Gastroesophageal sphincter (tissue), 4 donors: ENCODE data around the gene PXMP2. TPM values are rescaled to one million over a fixed set of nuclear protein-coding genes. Genes with fewer than 3 reads are reported as not detected.
A peak's percentile ranks its signal among the peaks of the same experiment; 100 is the strongest.

Source experiments
- ATAC-seq: fragments of 150-250 bp; one replicate; pipeline ENCODE4 v1.9.1; 2016; ENCODE audit warnings: mild to moderate bottlenecking, moderate library complexity
- H3K27ac ChIP-seq, 4 donors: fragments of 200-600 bp; sonication (generic) in 3 of 4; 1 replicate in 3 of 4; 2 replicates in 1 of 4; pipeline ENCODE4 v1.5.1; 2016 to 2019
- H3K27me3 ChIP-seq: fragments of 200-600 bp; sonication (generic); one replicate; pipeline ENCODE4 v1.5.1; 2019
- H3K36me3 ChIP-seq, 2 donors: fragments of 200-600 bp; sonication (generic); one replicate each; pipeline ENCODE4 v1.5.1; 2019; ENCODE audit warnings: control low read depth in 1 of 2
- H3K4me1 ChIP-seq, 3 donors: fragments of 200-600 bp; sonication (generic); 1 replicate in 2 of 3; 2 replicates in 1 of 3; pipeline ENCODE4 v1.5.1; 2016 to 2019; ENCODE audit warnings: control low read depth in 2 of 3
- H3K4me3 ChIP-seq, 2 donors: fragments of 200-600 bp; sonication (generic); one replicate each; pipeline ENCODE4 v1.5.1; 2019; ENCODE audit warnings: mild to moderate bottlenecking in 1 of 2, moderate library complexity in 1 of 2
- H3K9me3 ChIP-seq, 3 donors: fragments of 200-600 bp; sonication (generic); one replicate each; pipeline ENCODE4 v1.5.1; 2017 to 2019; ENCODE audit warnings: control low read depth in 2 of 3
- EP300 ChIP-seq: sonication (generic); formaldehyde crosslinking; IDR thresholded peaks from one replicate; pipeline ENCODE4 v1.6.1; 2017; ENCODE audit warnings: antibody characterized with exemption, mild to moderate bottlenecking
- POLR2A ChIP-seq, 2 donors: fragments of 450-650 bp; IDR thresholded peaks; one replicate each; pipeline ENCODE4 v1.6.1; 2017; ENCODE audit warnings: antibody characterized with exemption in 2 of 2, mild to moderate bottlenecking in 2 of 2, moderate library complexity in 1 of 2
- POLR2AphosphoS5 ChIP-seq: sonication (generic); formaldehyde crosslinking; IDR thresholded peaks from one replicate; pipeline ENCODE4 v1.6.1; 2017; ENCODE audit warnings: antibody characterized with exemption
- WGBS, 2 donors: methylation state at CpG; one replicate each; pipeline ENCODE4 v1.1.5; 2018; ENCODE audit warnings: low coverage in 1 of 2; 5-methylcytosine and 5-hydroxymethylcytosine counted together
- total RNA-seq, 4 donors: library from RNA; depleted of rRNA; stranded (reverse); fragments of >200 nt; gene quantifications; one replicate each; pipeline ENCODE4 v1.1.0, GENCODE V29; 2016
- TF ChIP-seq, protein P1 (sequence below), 4 experiments: fragments of 200-600 bp in 2 of 4; fragments of 450-650 bp in 2 of 4; sonication (generic) in 1 of 4; IDR thresholded peaks; one replicate each; pipeline ENCODE4 v1.5.1; 2017 to 2019; ENCODE audit warnings: antibody characterized with exemption in 4 of 4, mild to moderate bottlenecking in 2 of 4, moderate library complexity in 2 of 4

PXMP2 gene
- total RNA-seq, 4 donors from 2014 or later, result 31.9 to 68.8 (median 55.4) TPM

DNA sequence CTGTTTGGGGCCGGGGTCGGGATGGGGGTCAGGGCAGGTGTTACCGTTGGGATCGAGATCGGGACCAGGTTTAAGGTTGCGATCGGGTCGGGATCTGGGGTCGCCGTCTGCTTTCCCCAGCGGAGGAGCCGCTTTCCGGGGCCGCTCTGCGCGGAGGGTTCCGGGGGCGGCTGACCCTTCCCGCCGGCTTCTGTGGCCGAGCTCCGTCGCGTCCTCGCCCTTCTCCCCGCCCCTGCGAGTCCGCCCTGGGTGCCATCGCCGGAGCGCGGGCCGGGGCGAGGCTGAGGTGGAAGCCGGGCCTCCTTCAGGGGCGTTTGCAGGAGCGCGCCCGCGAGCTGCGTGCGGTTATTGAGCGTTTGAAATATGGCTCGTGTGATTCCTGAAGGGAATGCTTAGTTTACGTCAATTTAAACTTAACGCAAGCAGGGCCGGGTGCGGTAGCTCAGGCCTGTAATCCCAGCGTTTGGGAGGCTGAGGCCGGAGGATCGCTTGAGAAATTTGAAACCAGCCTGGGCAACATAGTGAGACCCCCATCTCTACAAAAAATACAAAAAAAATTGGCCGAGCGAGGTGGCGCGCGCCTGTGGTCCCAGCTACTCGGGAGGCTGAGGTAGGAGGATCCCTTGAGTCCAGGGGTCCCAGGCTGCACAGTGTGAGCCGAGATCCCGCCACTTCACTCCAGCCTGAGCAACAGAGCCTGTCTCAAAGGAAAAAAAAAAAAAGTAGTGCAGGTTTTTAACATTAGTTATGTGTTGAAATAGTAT is 23.9 kb downstream of the PXMP2 start:
- peaks cover 0 to 26% of the 10 kb centered on the region in 2 donors for H3K36me3 ChIP-seq
- TF ChIP-seq, protein P1, sequence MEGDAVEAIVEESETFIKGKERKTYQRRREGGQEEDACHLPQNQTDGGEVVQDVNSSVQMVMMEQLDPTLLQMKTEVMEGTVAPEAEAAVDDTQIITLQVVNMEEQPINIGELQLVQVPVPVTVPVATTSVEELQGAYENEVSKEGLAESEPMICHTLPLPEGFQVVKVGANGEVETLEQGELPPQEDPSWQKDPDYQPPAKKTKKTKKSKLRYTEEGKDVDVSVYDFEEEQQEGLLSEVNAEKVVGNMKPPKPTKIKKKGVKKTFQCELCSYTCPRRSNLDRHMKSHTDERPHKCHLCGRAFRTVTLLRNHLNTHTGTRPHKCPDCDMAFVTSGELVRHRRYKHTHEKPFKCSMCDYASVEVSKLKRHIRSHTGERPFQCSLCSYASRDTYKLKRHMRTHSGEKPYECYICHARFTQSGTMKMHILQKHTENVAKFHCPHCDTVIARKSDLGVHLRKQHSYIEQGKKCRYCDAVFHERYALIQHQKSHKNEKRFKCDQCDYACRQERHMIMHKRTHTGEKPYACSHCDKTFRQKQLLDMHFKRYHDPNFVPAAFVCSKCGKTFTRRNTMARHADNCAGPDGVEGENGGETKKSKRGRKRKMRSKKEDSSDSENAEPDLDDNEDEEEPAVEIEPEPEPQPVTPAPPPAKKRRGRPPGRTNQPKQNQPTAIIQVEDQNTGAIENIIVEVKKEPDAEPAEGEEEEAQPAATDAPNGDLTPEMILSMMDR (IDR thresholded peaks at IDR 0.05), result no peak
- TF ChIP-seq POLR2AphosphoS5, result no peak
- TF ChIP-seq EP300, result no peak
- TF ChIP-seq POLR2A (IDR thresholded peaks at IDR 0.05), result no peak
- no peaks in the 10 kb centered on the region for H3K27me3 ChIP-seq
- peaks cover 0 to 36% (median 10%) of the 10 kb centered on the region in 3 donors for H3K4me1 ChIP-seq
- WGBS, 2 donors, result 35 to 53% methylated on average over 9 to 10 of the region's 59 CpGs
- no peaks in the 10 kb centered on the region for H3K9me3 ChIP-seq
- peak overlapping the region; percentile 88 to 90 for H3K4me3 ChIP-seq
- ATAC-seq, result peak; percentile 20
- peak overlapping the region in 3 of 4 donors; percentile 78 to 89 (median 85) for H3K27ac ChIP-seq

DNA sequence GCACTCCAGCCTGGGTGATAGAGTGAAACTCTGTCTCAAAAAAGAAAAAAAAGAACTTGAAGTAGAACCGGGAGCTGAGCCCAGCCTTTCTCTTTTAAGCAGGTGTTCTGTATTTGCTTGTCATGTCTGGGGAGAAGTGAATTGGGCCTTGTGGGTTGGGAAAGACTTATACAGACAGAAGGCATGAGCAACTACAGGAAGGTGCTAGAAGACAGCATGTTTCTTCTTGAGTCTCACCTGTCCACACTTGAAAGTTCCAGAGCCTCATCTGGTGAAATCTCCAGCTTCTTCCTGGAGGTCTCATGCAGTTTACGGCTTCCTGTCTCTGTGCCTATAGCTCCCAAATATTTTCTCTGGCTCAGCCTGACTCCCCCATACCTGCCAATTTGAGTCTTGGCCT is 25.7 kb downstream of the PXMP2 start:
- H3K36me3 ChIP-seq, result peaks cover 0 to 39% of the 10 kb centered on the region in 2 donors
- 72 to 85% methylated on average over 2 of the region's 2 CpGs for WGBS, 2 donors
- no peak for ATAC-seq
- H3K4me1 ChIP-seq, result peaks cover 0 to 36% (median 10%) of the 10 kb centered on the region in 3 donors
- no peaks in the 10 kb centered on the region for H3K9me3 ChIP-seq
- no peak overlapping the region for H3K27ac ChIP-seq
- H3K27me3 ChIP-seq, result no peaks in the 10 kb centered on the region
- TF ChIP-seq, protein P1 (IDR thresholded peaks at IDR 0.05), result no peak
- TF ChIP-seq POLR2A (IDR thresholded peaks at IDR 0.05) (no peak), EP300 (no peak), POLR2AphosphoS5 (no peak)
- H3K4me3 ChIP-seq, result no peak overlapping the region

DNA sequence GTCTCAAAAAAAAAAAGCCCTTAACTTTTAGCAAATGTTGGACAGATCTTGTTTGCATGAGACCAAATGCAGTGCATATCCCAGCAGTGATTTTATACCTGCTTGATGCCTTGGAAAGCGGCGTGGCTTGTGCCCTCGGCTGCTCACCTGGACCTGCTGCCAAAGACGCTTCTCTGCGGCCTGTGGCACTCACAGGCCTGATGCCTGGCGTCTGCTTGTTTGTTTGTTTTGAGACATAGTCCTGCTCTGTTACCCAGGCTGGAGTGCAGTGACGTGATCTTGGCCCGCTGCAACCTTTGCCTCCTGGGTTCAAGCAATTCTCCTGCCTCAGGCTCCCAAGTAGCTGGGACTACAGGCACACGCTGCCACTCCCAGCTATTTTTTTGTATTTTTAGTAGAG is 28.5 kb downstream of the PXMP2 start:
- Histone ChIP-seq H3K4me1 (peaks cover 0 to 26% (median 4%) of the 10 kb centered on the region in 3 donors), H3K27me3 (no peaks in the 10 kb centered on the region), H3K27ac (no peak overlapping the region), H3K9me3 (no peaks in the 10 kb centered on the region), H3K36me3 (peaks cover 0 to 64% of the 10 kb centered on the region in 2 donors), H3K4me3 (no peak overlapping the region)
- ATAC-seq, result no peak
- 98% methylated on average over 6 of the region's 9 CpGs; no CpG with 5 or more reads in 1 of the 2 donors for WGBS, 2 donors
- no peak for TF ChIP-seq POLR2AphosphoS5
- TF ChIP-seq EP300, result no peak
- TF ChIP-seq POLR2A (IDR thresholded peaks at IDR 0.05), result no peak
- TF ChIP-seq, protein P1 (IDR thresholded peaks at IDR 0.05), result no peak

DNA sequence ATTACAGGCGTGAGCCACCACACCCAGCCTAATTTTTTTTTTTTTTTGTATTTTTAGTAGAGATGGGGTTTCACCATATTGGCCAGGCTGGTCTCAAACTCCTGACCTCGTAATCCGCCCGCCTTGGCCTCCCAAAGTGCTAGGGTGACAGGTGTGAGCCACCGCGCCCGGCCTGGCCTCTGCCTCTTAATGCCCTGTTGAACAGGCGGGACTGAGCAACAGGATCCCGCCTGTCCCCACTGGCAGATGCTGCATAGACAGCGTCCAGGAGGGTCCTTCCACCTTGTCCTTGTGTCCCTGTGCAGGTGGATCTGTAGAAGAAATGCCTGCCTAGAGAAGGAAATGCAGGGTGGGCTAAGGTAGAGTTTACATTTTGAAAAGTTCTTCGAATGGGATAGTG is 29.0 kb downstream of the PXMP2 start:
- no peak overlapping the region for H3K27ac ChIP-seq

More for the DNA sequence above, 29.0 kb downstream of the PXMP2 start:
- Histone ChIP-seq H3K4me3 (no peak overlapping the region), H3K4me1 (peaks cover 0 to 23% (median 3%) of the 10 kb centered on the region in 3 donors), H3K36me3 (peaks cover 0 to 69% of the 10 kb centered on the region in 2 donors), H3K27me3 (no peaks in the 10 kb centered on the region), H3K9me3 (no peaks in the 10 kb centered on the region)
- TF ChIP-seq, protein P1 (IDR thresholded peaks at IDR 0.05), result no peak
- TF ChIP-seq EP300 (no peak), POLR2AphosphoS5 (no peak)
- no peak for ATAC-seq
- WGBS, 2 donors, result 100% methylated on average over 1 of the region's 11 CpGs
